DLD1 (cell line): ENCODE data around the gene CRYGD.

Experiments
- in situ Hi-C: cut with HindIII; loops from 2 replicates; pipeline ENCODE4 v1.10.0; 2017; ENCODE audit warnings: low sequenced_read_pairs

CRYGD gene

DNA sequence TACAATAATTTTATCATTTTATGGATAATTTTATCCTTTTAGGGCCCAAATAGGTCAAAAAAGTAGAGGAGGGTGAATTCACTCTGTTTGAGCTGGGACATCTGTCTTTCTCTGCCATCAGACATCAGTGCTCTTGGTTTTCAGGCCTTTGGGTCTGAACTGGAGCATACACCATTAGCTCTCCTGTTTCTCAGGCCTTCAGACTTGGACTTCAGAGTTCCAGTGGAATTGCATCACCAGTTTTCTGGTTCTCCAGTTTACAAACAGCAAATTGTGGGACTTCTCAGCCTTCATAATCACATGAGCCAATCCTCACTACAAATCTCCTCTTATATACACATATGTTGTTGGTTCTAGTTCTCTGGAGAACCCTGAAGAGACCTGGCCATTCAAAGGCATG lies 33.9 kb downstream of the CRYGD start:
- in situ Hi-C loops, result no loop called here

GRCh38 chr2:208086029-208086428 lies 38.3 kb downstream of the CRYGD start:
- in situ Hi-C loops, result no loop called here

DNA sequence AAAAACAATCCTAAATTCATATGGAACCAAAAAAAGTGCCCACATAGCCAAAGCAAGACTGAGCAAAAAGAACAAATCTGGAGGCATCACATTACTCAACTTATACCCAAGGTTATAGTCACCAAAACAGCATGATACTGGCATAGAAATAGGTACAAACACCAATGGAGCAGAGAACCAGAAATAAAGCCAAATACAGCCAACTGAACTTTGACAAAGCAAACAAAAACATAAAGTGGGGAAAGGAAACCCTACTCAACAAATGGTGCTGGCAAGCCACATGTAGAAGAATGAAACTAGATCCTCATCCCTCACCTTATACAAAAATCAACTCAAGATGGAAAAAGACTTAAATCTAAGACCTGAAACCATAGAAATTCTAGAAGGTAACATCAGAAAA lies 40.5 kb downstream of the CRYGD start:
- in situ Hi-C loops, result no loop called here

GRCh38 chr2:208077276-208077675 lies 47.0 kb downstream of the CRYGD start:
- in situ Hi-C loops, result no loop called here

GRCh38 chr2:208074610-208075356 lies 49.5 kb downstream of the CRYGD start:
- in situ Hi-C loops, result loop anchor here (25.0 kb wide), 1 partner anchor 312 kb away; the partner anchor contains the start of gene FZD5

- in situ Hi-C loops, result loop anchor here (25.0 kb wide), 1 partner anchor 310 kb away; the partner anchor contains the start of gene FZD5
Observed at GRCh38 chr2:208072250-208072892, 52.0 kb downstream of the CRYGD start.
